Measurements from ENCODE around the gene SKAP1. TPM values are rescaled to one million over a fixed set of nuclear protein-coding genes. Genes with fewer than 3 reads are reported as not detected.
"Not testable (repeated sequence)": the region's sequence is repeated elsewhere in the genome, so short reads cannot be mapped to it uniquely, and the experiment has no call there.

The SKAP1 gene
- total RNA-seq, 1 donor from 2014 or later: 1.1 TPM

DNA sequence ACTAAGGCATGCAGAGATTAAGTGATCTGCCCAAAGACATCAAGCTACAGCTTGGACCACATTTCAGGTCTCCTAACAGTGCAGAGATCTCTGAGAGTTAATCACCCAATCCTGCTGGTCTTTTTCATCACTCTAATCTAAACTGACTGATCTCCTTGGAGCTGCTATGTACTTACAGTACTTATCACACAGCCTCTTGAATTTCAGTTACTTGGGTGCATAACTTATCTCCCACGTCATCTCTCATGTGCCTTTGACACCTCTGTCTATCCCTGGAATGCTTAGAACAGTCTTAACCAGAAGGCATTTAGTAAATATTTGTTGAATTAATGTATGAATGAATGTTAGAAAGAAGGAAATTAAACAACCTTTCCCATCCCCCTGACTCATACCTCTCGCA, 183.4 kb downstream of the SKAP1 start:
- DNase-seq (ENCODE audit: low spot score): no peak

DNA sequence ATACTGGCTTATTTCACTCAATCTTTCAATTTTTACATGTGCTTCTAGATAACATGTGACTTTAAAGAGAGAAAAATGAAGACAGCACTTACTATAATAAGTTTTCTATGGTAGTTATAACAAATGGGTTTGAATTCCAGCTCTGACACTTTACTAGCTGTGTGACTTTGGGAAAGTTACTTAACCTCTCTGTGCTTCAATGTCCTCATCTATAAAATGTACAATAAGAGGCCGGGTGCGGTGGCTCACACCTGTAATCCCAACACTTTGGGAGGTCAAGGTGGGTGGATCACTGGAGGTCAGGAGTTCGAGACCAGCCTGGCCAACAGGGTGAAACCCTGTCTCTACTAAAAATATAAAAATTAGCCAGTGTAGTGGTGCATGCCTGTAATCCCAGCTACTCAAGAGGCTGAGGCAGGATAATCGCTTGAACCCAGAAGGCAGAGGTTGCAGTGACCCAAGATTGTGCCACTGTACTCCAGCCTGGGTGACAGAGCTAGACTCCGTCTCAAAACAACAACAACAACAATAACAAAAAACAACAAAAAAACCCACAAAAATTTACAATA, 184.5 kb downstream of the SKAP1 start:
- DNase-seq (ENCODE audit: low spot score): not testable (repeated sequence)

- no peak for DNase-seq (ENCODE audit: low spot score)
Observed at GRCh38 chr17:48244814-48245213, 185.2 kb downstream of the SKAP1 start.

DNA sequence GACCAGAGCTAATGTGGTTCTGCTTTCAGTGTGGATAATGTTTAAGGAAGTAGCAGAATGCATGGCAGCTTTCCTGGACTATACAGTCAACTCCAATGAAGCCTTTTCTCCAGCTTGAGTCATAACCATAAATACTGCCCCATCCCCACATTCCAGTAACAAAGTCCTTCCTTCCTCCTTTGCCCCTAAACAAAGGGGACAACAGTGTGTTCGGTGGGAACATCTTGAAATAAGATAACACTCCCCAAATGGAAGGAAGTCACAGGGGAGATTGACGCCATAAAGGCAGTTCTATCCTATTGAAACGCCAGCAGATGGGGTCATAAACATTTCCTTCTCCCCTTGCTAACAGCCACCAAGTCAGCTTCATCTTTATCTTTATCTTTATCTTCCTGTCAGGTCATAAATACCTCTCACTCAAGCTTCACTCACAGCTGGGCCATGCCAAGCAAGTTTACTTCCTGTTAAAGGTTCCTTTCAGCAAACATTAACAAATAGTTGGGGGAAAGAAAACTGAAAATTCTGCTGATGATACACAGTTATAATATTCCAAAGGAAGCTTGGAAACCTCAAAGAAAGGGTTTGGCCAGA, 185.8 kb downstream of the SKAP1 start:
- no peak for DNase-seq (ENCODE audit: low spot score)

- DNase-seq (ENCODE audit: low spot score): no peak
Observed at GRCh38 chr17:48241770-48242497, 188.1 kb downstream of the SKAP1 start.

DNA sequence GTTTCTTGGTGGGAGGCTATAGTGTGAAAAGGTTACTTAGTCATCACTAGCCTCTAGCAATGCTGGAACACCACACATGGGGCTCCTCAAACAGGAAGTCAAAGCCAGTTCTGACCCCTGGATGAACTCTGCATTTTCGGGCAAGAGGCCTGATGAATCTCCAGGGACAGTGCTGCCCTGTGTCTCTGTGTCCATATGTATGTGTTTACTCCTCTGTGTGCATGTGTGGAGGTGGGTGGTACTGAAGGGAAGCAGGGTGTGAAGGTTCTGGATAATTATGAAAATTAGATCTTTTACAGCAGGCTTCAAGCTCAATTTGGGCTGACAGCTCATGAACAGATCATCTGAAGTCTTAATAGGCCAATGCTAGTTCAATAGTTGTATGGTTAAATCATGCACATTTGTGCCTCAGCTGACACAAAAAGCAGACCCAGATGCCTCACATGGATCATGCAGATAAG, 188.9 kb downstream of the SKAP1 start:
- no peak for DNase-seq (ENCODE audit: low spot score)

- no peak for DNase-seq (ENCODE audit: low spot score)
Observed at GRCh38 chr17:48240562-48241130, 189.4 kb downstream of the SKAP1 start.

GRCh38 chr17:48240122-48240521, 189.9 kb downstream of the SKAP1 start:
- DNase-seq (ENCODE audit: low spot score): no peak

- no peak for DNase-seq (ENCODE audit: low spot score)
Observed at GRCh38 chr17:48239603-48239995, 190.4 kb downstream of the SKAP1 start.

DNA sequence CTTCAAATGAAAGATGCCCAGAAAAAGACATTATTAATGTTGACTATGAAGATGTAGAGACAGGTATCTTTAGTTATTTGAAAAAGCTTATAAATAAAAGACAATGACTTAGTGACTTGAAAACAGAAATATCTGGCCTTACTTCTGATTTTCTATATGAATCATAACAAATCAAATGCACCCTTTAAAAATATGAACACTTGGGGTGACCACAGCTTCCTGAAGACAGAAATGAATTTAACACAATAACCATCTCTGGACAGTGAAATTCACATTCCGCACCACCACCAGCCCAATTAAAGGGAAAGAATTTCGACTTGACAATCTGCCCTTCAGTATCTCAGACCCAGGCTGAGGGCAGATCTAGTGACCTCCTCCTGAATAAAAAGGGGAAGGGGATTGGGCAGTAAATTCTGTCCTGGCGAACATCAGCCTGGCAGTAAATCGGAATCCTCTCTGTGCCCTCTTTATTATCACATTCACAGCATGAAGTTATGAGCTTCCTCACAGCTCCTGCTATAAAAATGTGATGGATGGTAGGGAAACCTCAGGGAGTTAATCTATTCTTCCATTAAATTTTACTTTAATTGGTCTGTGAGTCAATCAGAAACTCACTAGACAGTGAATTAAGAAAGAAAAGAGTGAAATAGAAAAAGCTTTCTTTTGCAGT, 190.9 kb downstream of the SKAP1 start:
- no peak for DNase-seq (ENCODE audit: low spot score)

GRCh38 chr17:48237456-48237855, 192.6 kb downstream of the SKAP1 start:
- DNase-seq (ENCODE audit: low spot score): no peak

DNA sequence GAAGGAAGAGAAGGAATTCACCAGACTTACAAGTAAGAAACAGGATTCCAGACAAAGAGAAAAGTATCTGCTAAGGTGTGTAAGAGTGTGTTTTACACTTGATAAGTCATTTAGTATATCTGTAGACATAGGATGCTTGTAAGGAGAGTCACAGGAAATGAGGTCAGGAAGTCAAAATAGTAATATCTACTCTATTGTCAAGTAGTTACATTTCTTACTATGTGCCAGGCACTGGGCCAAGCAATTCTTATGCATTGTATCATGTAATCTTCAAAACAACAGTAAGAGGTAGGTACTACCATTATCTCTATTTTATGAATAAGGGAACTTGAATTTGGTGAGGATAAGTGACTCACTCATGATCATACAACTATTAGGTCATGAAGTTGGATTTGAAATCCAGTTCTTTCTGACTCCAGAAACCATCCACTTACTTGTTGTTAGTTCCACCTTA, 193.3 kb downstream of the SKAP1 start:
- no peak for DNase-seq (ENCODE audit: low spot score)

- no peak for DNase-seq (ENCODE audit: low spot score)
Observed at GRCh38 chr17:48234922-48235321, 195.1 kb downstream of the SKAP1 start.

DNA sequence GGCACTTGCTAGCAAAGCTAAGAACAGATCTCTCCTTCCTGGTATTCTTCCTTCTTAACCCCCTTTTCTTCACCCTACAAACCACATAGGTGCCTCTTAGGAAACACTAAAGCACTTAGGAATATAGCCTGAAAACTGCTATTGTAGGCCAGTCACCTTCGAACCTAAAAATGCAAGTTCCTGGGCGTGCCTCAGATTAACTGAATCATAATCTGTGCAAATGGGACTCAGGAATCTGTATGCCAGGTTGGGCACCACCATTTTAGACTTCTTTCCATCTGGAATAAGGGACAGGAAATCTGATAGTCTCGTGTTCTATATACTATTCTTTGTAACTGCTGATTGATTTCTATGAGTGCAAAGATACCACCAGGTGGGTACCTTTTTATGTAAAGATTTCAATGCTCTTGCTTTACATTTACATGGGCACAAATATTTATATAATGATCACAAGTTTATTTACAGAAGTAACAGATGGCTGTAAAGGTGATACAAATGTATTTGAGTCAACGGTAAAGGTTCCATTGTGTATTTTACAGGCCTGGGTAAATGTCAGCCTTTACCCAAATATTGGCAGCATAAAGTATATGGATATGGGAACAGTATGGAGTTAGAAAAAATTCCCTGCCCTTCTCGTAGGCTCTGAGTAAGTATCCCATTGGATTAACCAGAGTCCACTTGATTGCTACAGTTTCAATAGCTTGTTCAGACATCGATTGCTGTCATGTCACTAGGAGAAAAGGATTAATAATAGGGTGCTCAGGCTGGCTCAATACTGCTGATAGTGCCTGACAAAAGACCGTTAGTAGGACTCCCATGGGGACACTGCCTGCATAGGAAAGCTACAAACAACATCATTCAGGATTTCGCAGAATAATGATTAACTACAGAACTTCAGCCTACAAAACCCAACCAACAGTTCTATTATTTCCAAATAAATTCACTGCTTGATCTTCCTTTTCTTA, 197.7 kb downstream of the SKAP1 start:
- DNase-seq (ENCODE audit: low spot score): no peak

- DNase-seq (ENCODE audit: low spot score): no peak
Observed at GRCh38 chr17:48229936-48230335, 200.1 kb downstream of the SKAP1 start.

- no peak for DNase-seq (ENCODE audit: low spot score)
Observed at GRCh38 chr17:48228720-48229119, 201.3 kb downstream of the SKAP1 start.

- no peak for DNase-seq (ENCODE audit: low spot score)
Observed at GRCh38 chr17:48225725-48226567, 204.1 kb downstream of the SKAP1 start.

GRCh38 chr17:48223945-48224344, 206.1 kb downstream of the SKAP1 start:
- no peak for DNase-seq (ENCODE audit: low spot score)

DNA sequence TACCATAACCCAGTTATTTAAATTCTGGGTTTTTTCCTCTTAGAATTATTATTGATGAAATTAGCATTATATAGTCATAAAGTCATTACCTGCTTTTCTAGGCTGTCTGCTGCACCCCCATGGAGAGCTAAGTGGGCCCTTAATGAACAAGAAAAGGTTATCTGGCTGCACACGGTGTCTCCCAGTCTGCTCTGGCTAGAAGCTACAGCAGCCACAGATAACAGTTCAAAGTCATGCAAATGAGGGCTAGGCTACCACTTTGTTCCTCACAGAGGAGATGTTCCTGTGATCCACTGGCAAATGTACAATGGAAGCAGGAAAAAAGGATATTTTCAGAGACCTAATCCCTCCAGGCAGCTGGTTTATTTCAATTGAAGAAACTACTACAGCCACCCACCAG, 210.4 kb downstream of the SKAP1 start:
- DNase-seq (ENCODE audit: low spot score): no peak

Data from mesenteric fat pad (tissue), 1 donor.